ENCODE results near the gene COL1A1.

The COL1A1 gene

DNA sequence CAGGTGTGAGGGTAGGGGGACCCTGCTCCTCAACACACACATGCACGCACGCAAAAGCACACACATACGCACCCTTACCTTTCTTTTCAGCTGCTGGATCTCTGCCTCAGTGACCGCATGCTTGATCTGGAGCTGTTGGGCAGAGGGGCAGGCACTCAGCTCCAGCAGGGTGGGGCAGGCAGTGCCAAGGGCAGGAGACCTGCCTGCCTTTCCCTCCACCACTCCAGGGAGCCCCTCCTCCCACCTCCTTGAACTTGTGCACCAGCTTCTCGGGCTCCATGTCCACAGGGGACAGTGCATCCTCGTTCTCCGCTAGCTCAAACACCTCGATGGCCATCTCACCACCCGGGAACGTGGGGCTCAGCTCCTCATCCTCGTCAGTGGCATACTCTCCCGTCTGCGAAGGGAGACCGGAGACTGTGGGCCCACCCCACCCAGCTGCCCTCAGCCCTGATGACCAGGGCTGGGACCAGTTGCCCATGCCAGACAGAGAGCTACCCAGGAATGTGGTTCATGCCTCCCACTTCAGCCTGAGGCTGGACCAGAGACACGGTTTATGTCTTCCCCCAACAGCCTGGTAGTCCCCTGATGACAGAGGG is 62.1 kb downstream of the COL1A1 start:
- no peak for DNase-seq

DNA sequence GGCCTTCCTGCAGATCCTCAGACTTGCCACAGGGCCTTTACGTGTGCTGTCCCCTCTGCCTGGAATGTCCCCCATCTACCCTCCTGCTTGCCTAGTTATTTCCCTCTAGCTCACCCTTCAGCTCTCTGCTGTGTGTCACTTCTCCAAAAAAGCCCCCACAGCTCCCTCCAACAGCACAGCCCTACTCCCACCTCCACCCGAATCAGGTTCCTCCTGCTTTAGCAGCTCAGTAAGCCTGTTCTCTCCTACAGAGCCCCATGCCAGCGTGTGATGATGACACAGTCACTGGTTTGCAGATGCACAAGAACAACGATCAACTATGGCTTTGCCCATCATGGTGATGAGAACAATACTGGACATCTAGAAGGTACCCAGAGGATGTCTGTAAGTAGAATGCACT is 64.4 kb downstream of the COL1A1 start:
- DNase-seq: no peak

DNA sequence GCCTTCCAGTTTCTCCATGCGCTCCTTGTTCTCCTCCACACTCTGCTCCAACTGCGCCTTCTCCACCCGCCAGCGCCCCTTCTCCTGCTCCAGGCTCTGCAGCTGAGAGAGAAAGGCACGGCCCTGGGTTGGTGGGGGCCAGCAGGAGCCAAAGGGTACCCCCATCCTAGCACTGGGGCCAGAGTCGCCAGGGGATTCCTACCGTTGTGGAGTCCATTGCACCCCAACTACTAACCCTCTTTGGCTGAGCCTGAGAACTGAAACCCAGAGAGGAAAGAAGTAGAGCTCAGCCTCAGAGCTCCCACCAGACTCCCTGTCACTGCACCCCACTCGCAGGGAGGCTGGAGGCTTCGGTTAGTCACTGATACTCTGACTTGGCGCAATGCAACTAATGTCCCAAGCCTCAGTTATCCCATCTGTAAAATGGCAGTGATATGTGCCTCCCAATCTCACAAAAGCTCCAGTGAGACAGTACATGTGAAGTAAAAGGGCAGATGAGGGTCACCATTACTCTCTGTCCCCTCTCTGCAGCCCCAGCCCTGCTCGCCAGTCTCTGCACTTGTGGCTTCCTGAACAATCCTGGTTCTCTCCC is 65.2 kb downstream of the COL1A1 start:
- no peak for DNase-seq

DNA sequence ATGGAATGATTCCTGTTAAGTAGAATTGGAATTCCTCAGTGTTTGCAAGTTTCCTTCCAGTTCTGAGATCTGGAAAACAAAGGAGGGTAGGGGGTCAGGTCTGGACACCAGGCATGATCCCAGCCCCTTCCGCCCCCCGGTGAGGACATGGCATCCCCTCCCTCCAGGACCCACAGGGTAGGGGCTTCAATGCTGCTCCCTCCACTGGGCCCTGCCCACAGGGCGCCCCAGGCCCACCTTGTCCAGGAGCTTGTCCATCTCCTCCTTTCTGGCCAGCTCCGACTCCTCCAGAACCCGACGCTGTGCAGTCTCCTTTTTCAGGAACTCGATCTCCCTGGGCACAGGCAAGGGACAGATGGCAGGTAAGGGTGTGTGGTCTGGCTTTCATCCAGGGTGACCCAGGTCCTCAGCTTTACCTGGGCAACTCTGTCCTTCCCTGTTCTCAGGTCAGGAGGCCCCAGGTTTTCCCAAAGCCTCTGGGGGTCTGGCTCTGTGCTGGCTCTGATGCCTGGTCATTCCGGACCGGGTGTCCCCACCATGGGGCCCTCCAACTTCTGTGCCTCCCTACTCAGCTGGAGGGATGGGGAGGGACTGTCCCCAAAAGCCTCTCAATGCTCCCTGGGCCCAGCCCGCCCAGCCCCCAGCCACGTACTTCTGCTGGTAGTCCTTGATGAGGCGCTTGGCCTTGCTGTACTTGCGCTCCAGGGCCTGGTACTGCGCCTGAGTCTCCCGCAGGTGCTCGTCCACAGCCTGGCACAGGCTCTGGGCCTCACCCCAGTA is 65.9 kb downstream of the COL1A1 start:
- no peak for DNase-seq

DNA sequence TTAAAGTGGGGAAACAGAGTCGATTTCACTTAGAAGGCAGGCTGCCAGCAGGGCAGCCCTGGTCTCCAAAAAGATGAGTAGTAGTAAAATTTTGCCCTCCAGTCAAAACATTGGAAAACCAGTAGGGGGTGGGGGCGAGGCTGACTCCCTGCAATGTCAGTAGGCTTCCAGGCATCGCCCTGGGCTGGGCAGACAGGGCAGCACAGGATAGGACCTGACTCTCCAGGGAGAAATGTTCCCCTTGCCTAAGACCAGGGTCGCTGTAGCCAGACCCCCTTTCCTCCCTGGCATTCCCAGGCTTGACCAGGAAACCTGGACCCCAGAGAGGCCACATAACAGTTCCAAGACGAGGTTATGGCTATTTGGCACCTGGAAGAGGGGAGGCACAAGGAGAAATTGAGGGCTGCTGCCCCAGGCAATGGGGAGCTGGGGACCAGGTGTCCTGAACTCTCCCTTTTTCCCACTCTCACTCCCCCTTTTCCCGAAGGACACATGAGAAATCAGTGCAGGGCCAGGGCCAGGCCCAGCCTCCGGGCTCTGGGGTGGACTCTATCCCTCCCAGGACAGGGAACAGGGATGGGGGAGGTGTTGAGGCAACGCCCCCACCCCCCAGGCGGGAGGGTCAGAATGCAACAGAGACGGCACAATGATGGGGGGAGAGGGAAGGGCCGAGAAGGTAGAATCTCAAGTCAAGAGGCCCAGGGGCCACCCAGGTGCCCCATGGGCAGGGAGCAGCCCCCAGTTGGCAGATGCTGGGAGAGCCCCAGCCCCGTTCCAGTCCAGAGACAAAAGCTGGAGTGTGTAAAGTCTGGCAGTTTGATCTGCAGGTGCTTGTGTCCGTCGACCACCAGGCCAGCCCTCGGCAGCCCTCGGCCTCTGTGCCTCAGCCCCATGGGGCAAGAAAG is 67.0 kb downstream of the COL1A1 start:
- DNase-seq: no peak

DNA sequence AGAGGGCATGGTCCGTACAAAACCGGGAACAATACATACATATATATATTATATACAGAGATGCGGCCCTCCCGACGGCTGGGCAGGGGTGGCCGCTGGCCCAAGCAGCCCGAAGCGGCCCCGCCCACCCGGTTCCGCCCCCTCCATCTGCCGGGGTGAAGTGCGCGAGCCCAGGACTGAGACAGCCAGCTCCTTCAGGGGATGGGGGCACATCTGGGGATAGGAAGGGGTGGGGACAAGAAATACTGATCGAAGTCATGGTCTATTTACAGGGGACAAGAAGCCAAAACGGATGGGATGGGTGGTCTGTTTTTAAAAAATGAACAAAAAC is 67.7 kb downstream of the COL1A1 start:
- no peak for DNase-seq

Data from activated CD8-positive, alpha-beta memory T cell treated with anti-CD3 and anti-CD28 coated beads, Interleukin-2, amount 50 U/mL, for 48 hours (primary cell).